Measurements from ENCODE around the gene FITM1.

The FITM1 gene

GRCh38 chr14:24167469-24168114 lies 37.1 kb downstream of the FITM1 start:
- DNase-seq: no peak

DNA sequence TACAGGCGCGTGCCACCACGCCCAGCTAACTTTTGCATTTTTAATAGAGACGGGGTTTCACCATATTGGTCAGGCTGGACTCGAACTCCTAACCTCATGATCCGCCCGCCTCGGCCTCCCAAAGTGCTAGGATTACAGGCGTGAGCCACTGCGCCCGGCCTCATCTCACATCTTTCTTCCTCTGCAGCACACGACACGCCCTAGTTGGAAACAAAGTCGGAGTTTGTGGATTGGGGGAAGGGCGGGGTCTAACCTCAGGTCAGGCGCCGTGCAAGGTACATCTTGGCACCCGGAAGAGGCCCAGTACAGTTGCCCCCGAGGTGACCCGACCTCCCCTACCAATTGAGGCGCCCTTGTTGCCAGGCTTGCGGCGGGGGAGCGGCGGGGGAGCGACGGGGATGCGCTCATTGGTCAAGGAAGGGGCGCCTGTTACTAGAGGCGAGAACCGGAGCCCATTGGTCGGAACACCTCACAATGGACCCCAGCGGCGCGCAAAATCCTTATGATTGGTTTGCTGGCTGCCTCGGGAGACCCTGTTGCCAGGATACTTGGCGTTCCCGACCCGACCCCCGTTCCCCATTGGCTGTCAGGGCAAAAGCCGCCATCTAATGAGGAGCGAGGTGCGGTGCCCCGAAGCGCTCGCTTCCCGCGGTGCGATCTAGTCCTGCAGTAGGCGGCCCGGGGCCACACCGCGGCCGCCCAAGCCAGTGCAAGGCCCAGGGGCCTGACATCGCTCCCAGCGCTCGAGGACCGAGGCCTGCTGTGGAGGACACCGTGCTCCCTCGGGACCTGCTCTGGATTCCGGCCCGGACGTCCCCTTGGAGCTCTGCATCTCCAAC lies 41.2 kb downstream of the FITM1 start, which contains the start of gene REC8:
TSS of gene REC8 (plus strand) at position 659 of the 839 bp plus-strand sequence. CDS start 473 bp downstream, outside the sequence.
- peak; percentile 63 for DNase-seq

DNA sequence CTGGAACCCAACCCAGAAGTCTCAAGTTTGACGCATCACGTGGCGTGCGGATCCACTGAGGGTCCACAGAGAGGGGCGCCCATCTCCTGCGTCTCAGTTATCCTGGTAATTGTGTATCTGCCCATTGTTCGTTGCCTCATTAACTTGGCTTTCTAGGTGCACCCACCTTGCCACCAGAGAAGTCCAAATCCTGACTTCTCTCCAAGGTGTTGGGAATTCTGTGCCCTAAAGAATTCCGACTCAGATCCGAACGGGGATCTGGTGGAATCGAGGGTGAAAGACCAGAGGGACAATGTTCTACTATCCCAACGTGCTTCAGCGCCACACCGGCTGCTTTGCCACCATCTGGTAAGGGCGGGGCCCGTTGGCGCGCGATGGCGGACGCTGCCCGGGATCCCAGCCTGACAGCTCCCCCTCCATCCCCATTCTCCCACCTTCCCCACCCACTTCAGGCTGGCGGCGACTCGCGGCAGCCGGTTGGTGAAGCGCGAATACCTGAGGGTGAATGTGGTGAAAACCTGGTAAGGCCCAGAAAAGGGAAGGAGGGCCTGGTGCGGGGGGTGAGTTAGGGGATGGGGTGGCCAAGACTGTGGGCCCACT lies 41.9 kb downstream of the FITM1 start:
- no peak for DNase-seq

DNA sequence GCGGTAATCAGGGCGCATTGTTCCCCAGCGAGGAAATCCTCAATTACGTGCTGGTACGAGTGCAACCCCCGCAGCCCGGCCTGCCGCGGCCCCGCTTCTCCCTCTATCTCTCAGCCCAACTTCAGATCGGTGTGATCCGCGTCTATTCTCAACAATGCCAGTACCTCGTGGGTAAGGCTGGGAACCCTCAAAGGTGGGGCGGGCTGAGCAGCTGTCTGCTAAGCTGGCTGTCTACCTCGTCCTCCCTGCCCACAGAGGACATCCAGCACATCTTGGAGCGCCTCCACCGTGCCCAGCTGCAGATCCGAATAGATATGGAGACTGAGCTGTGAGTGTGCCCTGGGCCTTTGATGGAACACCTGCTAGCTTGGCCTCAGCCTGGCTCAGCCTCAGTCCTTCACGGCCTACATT lies 42.4 kb downstream of the FITM1 start:
- no peak for DNase-seq

DNA sequence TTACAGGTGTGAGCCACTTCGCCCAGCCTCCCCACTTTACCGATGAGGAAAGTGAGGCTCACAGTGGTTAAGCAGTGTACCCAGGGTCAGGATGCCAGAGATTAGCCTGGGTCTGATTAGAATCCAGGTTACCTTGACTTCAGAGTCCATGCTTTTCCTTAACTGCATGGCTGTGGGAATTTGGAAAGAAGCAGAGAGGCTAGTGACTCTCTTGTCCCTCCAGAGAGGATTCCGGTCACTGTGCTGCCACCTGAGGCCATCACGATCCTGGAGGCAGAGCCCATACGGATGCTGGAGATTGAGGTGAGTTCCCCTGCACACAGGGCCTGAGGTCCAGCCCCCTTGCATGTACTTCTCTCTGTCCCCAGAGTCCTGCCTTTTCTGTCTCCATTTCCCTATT lies 46.1 kb downstream of the FITM1 start:
- no peak for DNase-seq

DNA sequence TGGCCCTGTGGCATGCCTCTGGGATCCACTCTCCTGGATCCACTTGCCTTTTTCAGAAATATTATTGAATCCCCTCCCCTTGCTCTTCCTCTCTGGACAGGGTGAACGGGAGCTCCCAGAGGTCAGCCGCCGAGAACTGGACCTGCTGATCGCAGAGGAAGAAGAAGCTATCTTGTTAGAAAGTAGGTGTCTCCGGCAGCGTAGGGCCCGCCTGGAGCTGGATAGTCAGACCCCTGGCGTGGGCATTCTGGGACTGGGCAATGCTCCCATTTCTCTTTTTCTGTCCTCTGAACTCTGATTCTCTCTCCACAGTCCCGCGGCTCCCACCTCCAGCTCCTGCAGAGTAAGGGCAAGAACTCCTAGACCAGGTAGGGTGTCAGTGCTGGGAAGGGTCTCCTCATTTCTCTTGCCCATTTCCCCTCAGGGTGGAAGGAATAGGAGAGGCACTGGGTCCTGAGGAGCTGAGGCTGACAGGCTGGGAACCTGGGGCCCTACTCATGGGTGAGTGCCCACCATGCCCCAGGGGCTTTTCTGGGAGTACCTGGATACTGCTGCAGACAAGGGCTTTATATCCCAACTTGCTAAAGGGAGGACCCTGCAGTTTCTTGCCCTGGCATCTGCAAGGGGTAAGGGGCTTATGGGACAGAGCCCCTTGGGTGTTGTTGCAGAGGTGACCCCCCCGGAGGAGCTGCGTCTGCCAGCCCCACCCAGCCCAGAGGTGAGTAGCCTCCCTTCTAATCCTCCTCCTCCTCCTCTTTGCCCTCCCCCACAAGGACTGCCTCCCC lies 46.8 kb downstream of the FITM1 start:
- DNase-seq: no peak

DNA sequence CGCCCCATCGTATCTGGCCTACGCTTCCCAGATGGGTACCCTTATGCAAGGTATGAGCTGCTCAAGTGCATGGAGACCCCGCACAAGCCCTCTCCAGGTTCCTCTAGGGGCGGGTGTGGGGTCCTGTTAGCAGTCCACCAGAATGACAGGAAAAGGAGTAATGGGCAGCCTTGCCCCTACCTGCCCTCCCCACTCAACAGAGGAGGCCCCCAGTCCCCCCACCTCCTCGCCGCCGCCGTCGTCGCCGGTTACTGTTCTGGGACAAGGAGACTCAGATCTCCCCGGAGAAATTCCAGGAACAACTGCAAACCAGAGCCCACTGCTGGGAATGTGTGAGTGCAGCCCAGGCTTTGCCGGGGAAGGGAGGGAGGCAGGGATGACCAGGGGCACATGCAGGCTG lies 47.4 kb downstream of the FITM1 start:
- no peak for DNase-seq

GRCh38 chr14:24178399-24179178 lies 48.1 kb downstream of the FITM1 start:
- DNase-seq: no peak

DNA sequence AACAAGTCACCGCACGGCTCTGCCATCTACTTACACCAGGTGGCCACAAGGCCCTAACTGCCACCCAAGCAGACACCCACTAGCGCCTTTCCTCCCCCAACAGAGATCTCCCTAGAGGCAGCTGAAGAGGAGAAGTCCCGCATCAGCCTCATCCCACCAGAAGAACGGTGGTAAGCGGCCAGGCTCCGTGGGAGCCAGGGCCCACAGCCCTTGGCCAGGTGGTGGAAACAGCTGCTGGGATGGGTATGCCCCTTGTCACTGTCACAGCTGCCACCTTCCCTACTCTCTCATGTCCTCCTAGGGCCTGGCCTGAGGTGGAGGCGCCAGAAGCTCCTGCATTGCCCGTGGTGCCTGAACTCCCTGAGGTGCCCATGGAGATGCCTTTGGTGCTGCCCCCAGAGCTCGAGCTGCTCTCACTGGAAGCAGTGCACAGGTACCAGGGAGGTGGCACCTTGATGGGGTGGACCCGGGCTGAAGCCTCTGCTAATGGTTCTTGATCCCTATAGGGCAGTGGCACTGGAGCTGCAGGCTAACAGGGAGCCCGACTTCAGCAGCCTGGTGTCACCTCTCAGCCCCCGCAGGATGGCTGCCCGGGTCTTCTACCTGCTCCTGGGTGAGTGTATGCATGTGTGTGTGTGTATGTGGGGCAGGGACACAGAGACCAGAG lies 49.0 kb downstream of the FITM1 start:
- DNase-seq: no peak

DNA sequence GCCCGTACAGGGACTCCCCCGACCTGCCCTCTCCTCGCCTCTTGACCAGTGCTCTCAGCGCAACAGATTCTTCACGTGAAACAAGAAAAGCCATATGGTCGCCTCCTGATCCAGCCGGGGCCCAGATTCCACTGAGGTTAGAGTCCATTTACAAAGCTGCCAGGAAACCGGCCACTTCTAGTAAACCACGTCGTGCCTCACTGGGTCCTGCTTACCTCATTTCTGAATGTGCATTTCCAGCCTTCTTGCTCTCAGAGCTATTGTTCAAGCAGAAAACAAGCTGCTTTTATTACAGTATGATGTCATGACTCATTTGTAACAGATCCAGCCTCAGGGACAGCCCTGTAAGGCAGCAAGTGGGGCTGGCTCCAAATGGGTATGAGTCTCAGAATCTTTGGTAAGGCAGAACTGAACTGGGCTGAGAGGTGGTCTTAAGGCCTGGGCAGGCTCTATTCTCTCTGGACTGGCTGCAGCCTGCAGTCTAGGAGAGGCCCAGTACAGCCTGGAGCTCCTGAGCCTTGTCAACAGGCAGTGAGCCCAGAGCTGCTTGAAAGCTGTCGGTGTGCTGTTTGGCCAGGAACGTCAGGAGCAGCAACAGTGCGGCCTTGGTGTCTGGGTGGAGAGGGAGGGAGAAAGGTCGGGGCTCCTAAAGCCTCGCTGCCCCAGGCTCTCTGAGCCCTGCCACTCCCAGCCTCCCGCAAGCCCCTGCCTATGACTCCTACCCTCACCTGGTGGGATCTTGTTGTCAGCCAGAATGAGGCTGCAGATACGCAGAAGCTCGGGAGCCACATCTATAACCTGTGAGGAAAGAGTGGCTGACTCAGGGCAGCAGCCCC lies 49.7 kb downstream of the FITM1 start:
- no peak for DNase-seq

GRCh38 chr14:24181371-24182077 lies 51.1 kb downstream of the FITM1 start:
- DNase-seq: no peak

Data from activated effector memory CD4-positive, alpha-beta T cell treated with Interleukin-2 at 50 U/mL for 16 hours (primary cell).